ENCODE results near the gene MED29.

DNA sequence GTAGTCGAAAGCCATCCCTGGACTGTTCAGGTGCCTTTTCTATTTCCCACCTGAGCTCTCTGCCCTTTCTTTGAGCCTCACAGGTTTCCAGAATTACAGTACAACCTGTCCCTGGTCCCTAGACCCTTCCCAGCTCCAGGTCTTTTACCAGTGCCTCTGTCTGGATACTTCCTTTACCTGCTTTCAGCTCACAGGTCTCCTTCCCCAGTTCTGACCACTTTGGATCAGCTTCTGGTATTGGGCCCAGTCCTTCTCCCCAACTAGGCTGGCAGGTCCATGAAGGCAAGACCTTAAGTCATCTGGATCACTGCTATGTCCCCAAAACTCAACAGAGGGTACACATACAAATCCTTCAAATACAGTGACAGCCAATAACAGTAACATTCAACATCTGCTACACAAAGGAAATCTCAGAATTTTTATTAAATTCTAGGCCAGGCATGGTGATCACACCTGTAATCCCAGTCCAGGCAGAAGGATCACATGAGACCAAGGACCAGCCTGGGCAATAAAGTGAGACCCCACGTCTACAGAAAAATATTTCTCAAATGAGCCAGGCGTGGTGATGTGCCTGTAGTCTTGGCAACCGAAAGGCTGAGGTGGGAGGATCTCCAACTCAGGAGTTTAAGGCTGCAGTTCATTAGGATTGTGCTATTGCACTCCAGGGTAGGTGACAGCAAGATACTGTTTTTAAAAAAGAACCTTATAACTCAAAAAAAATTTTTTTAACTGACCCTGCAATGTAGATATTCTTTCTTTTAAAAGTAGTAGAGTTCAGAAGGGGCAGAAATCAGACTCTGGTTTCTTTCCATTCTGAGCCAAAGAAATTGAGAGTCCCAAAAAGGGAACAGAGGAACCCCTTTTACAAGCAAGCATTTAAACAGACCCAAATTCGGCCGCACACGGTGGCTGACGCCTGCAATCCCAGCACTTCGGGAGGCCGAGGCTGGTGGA is 43.2 kb downstream of the MED29 start:
- no peak for TF ChIP-seq POLR2A (IDR thresholded peaks at IDR 0.05)
- TF ChIP-seq CTCF (IDR thresholded peaks at IDR 0.05), result no peak

Data from tibial nerve (tissue), 3 donors.